ENCODE results near the gene HPCAL1. TPM values are rescaled to one million over a fixed set of nuclear protein-coding genes. Genes with fewer than 3 reads are reported as not detected.

The HPCAL1 gene
- total and polyA plus RNA-seq, 2 of the 4 experiments (the other 2 are of a cell fraction) = 8.2 to 33.7 TPM

DNA sequence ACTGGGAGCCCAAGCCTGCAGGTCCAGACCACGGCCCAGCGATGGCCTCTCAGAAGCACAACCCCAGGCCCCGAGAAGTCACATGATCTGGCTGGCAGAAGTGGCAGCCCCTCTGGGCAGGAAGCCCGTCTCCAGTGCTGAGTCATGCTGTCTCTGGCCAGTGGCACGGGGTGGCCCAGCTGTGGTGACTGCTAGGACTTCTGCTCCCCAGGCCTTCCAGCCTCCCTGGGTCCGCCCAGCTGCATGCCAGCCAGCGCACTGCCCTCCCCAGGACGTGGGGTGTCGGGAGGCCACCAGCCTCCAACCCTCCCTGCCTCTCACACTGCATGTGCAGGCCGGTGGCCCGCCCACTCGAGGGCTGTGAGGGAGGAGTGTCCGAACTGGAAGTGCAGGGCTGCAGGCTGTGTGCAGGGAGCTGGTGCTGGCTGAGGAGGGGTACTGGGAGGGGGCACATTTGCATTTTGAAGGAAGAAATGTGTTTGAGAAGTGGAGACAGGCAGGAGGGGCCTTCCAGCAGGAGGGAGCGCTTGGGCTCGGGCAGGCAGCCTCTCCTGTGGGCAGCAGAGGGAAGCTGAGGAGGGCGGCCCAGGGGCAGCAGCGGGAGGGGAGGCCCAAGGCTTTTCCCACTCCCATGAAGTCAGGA, 17.0 kb upstream of the HPCAL1 start:
- Histone ChIP-seq H2AFZ (replicated peaks; ENCODE audit: low read length, poor library complexity) (peak overlapping the region; percentile 86), H2BK5ac (ENCODE audit: low read depth, low read length, poor library complexity, severe bottlenecking) (peak overlapping the region; percentile 72), H3K56ac (ENCODE audit: extremely low read depth, insufficient read depth, low read length) (peak overlapping the region; percentile 19; the same call in 1 of the 2 replicates), H2BK120ac (ENCODE audit: low read depth, low read length) (peak overlapping the region; percentile 99), H3K23ac (ENCODE audit: low read depth, low read length) (0 out of 2 replicates have a peak overlapping the region, but pooled peaks have one; percentile 71), H3K4me2 (ENCODE audit: low read depth, low read length) (no peak overlapping the region), H4K91ac (ENCODE audit: insufficient read depth, low read depth, low read length) (peak overlapping the region; percentile 96), H3K36me3 (ENCODE audit: control insufficient read depth, insufficient read depth, low read length) (no peaks in the 10 kb centered on the region), H3K4ac (ENCODE audit: low read depth, low read length) (peak overlapping the region; percentile 96), H3K9me1 (ENCODE audit: insufficient read depth, low read length) (peaks cover 30% of the 10 kb centered on the region), H3K4me1 (ENCODE audit: control insufficient read depth, insufficient read depth, low read length) (peaks cover 27% of the 10 kb centered on the region), H4K5ac (ENCODE audit: low read depth, low read length) (peak overlapping the region; percentile 55), H3K14ac (replicated peaks; ENCODE audit: low read depth, low read length) (peak overlapping the region; percentile 92), H3K27ac (ENCODE audit: insufficient read depth, low read length) (peak overlapping the region; percentile 32), H3K79me1 (ENCODE audit: low read depth in 1 of 2, low read length in 2 of 2) (peaks cover 0 to 4% of the 10 kb centered on the region in 2 experiments; a peak in 1 of 4 replicates), H2AK5ac (ENCODE audit: low read depth, low read length) (peak overlapping the region; percentile 65), H2BK20ac (ENCODE audit: low read depth, low read length) (peak overlapping the region; percentile 70), H3K9me3 (ENCODE audit: control insufficient read depth, insufficient read depth, low read length) (no peaks in the 10 kb centered on the region), H4K20me1 (ENCODE audit: insufficient read depth, low read length) (no peaks in the 10 kb centered on the region), H4K8ac (ENCODE audit: low read depth in 2 of 2, low read length in 2 of 2) (peak overlapping the region; percentile 41 to 70), H3K4me3 (ENCODE audit: insufficient read depth, low read depth, low read length) (no peak overlapping the region), H2AK9ac (replicated peaks; ENCODE audit: low read depth, low read length, poor library complexity) (peak overlapping the region; percentile 86), H3K9ac (ENCODE audit: low read depth, low read length) (no peak overlapping the region), H2BK15ac (ENCODE audit: low read depth, low read length) (peak overlapping the region; percentile 83; the same call in 2 of the 3 replicates), H3K27me3 (ENCODE audit: control insufficient read depth, insufficient read depth, low read length) (no peaks in the 10 kb centered on the region), H3K18ac (ENCODE audit: low read depth, low read length) (no peak overlapping the region)
- intact Hi-C loops (cut with micrococcal nuclease) (no loop called here), dilution Hi-C loops (cut with HindIII; ENCODE audit: low sequenced_read_pairs, unreplicated experiment) (no loop called here), in situ Hi-C loops (cut with MboI; ENCODE audit: low sequenced_read_pairs) (no loop called here)
- peak; percentile 50 for ATAC-seq (ENCODE audit: low read depth)
- POLR2A ChIA-PET (ENCODE audit: unreplicated experiment) = interaction anchor here (0.9 kb wide), 1 partner anchor 42 kb away, joined by 3 read pairs; no protein-coding TSS in a partner anchor
- peak; percentile 40; the same call in 1 of the 2 replicates for TF ChIP-seq MAFK (IDR thresholded peaks at IDR 0.05; ENCODE audit: low read depth, low read length)
- peak; percentile 38; the same call in 1 of the 2 replicates for TF ChIP-seq BHLHE40 (IDR thresholded peaks at IDR 0.05; ENCODE audit: low read depth, low read length)
- TF ChIP-seq RCOR1 (IDR thresholded peaks at IDR 0.05; ENCODE audit: insufficient replicate concordance, low read length) = no peak
- TF ChIP-seq NFE2L2 (IDR thresholded peaks at IDR 0.05; ENCODE audit: low read depth, low read length) = peak; percentile 90
- TF ChIP-seq, protein P1, sequence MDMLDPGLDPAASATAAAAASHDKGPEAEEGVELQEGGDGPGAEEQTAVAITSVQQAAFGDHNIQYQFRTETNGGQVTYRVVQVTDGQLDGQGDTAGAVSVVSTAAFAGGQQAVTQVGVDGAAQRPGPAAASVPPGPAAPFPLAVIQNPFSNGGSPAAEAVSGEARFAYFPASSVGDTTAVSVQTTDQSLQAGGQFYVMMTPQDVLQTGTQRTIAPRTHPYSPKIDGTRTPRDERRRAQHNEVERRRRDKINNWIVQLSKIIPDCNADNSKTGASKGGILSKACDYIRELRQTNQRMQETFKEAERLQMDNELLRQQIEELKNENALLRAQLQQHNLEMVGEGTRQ (IDR thresholded peaks at IDR 0.05; ENCODE audit: low read depth, low read length) = peak; percentile 71
- WGBS, 2 experiments (ENCODE audit: extremely low coverage in 2 of 2, insufficient read length in 1 of 2) = 100% methylated on average over 1 of the region's 17 CpGs; no CpG with 5 or more reads in 1 of the 2 experiments
- CTCF ChIA-PET = interaction anchor here (0.6 to 1.4 kb wide), 5 partner anchors 67 to 149 kb away, joined by 3 read pairs; no protein-coding TSS in a partner anchor
- BruUV-seq (replicated peaks) = no TSS peak
- peak; percentile 34 for DNase-seq
